ENCODE results near the gene RP2.

GRCh38 chrX:46820391-46821100, 16.3 kb upstream of the RP2 start:
- no peak for TF ChIP-seq CTCF (IDR thresholded peaks at IDR 0.05)
- no peak for TF ChIP-seq POLR2A (IDR thresholded peaks at IDR 0.05)

Data from heart left ventricle (tissue), 13 donors.